GM13977 (cell line): ENCODE results near the gene PNKD.

Experiments
- DNase-seq: peaks from one replicate; pipeline ENCODE4 v3.0.0; 2012; ENCODE audit warnings: low spot score
- CTCF ChIP-seq: IDR thresholded peaks from 2 replicates; pipeline ENCODE4 v1.5.1; 2012; ENCODE audit warnings: mild to moderate bottlenecking, control low read depth; ENCODE audit not compliant: insufficient read depth; ENCODE audit errors: extremely low read depth, missing control alignments
- in situ Hi-C: fragments of 300-500 bp; cut with MboI; formaldehyde crosslinking; loops from one replicate; pipeline ENCODE4 v1.12.0; 2022; ENCODE audit warnings: low sequenced_read_pairs, low pct_unique_long_range_greater_than_20kb, mixed read lengths, inconsistent platforms; ENCODE audit not compliant: unreplicated experiment

PNKD gene

GRCh38 chr2:218392891-218393462 lies 122.7 kb downstream of the PNKD start:
- no peak for TF ChIP-seq CTCF
- in situ Hi-C loops: no loop called here
- DNase-seq: no peak

GRCh38 chr2:218393750-218394290 lies 123.5 kb downstream of the PNKD start:
- in situ Hi-C loops: no loop called here
- TF ChIP-seq CTCF: no peak
- DNase-seq: no peak

GRCh38 chr2:218394298-218395089 lies 124.2 kb downstream of the PNKD start:
- no peak for DNase-seq
- in situ Hi-C loops: no loop called here
- no peak for TF ChIP-seq CTCF

- in situ Hi-C loops: no loop called here
- TF ChIP-seq CTCF: no peak
Measured at GRCh38 chr2:218395090-218395444, 124.7 kb downstream of the PNKD start.

GRCh38 chr2:218395456-218395825 lies 125.1 kb downstream of the PNKD start:
- TF ChIP-seq CTCF: no peak
- in situ Hi-C loops: no loop called here
- no peak for DNase-seq

More at GRCh38 chr2:218395090-218395444, 124.7 kb downstream of the PNKD start:
- DNase-seq: no peak

- DNase-seq: peak; percentile 94
- peak; percentile 80 for TF ChIP-seq CTCF
- in situ Hi-C loops: no loop called here
Measured at GRCh38 chr2:218395826-218396687, 125.7 kb downstream of the PNKD start.
